CD4-positive, alpha-beta memory T cell (primary cell): ENCODE measurements around the gene MBOAT2. TPM values are rescaled to one million over a fixed set of nuclear protein-coding genes. Genes with fewer than 3 reads are reported as not detected.
"Not testable (repeated sequence)": the region's sequence is repeated elsewhere in the genome, so short reads cannot be mapped to it uniquely, and the experiment has no call there.

Experiments used
- CTCF ChIA-PET: fragments of 350-600 bp; sonication (Branson Sonifier 250); formaldehyde crosslinking; loops from one replicate; lab custom pipeline; 2021; ENCODE audit warnings: inconsistent platforms; ENCODE audit not compliant: partially characterized antibody; lab: Charles Lee
- POLR2A ChIA-PET: fragments of 350-600 bp; sonication (Branson Sonifier 250); formaldehyde crosslinking; loops from one replicate; lab custom pipeline; 2021; ENCODE audit not compliant: partially characterized antibody; lab: Charles Lee
- DNase-seq, 5 donors: peaks; one replicate each; pipeline versions ENCODE4 v3.0.0 to v3.0.0-alpha.2; 2020 to 2022; ENCODE audit warnings: mixed read lengths in 1 of 5
- H3K27ac ChIP-seq: one replicate; pipeline ENCODE4 v1.7.0; 2013; ENCODE audit warnings: low read depth, low read length
- H3K27me3 ChIP-seq: 2 replicates; pipeline ENCODE4 v1.7.0; 2013; ENCODE audit warnings: mild to moderate bottlenecking, low read length, moderate library complexity; ENCODE audit not compliant: insufficient read depth
- H3K36me3 ChIP-seq: 2 replicates; pipeline ENCODE4 v1.7.0; 2013; ENCODE audit warnings: mild to moderate bottlenecking, low read length, moderate library complexity; ENCODE audit not compliant: insufficient read depth
- H3K4me1 ChIP-seq: 2 replicates; pipeline ENCODE4 v1.7.0; 2013; ENCODE audit warnings: mild to moderate bottlenecking, low read length, moderate library complexity; ENCODE audit not compliant: insufficient read depth
- H3K4me3 ChIP-seq, 2 donors: one replicate each; pipeline ENCODE4 v1.7.0; 2013; ENCODE audit warnings: low read length in 2 of 2, mild to moderate bottlenecking in 1 of 2
- H3K9me3 ChIP-seq, 2 donors: one replicate each; pipeline ENCODE4 v1.7.0; 2013; ENCODE audit warnings: low read length in 2 of 2, control low read depth in 1 of 2; ENCODE audit not compliant: control insufficient read depth in 1 of 2
- H3K27ac Mint-ChIP-seq, 7 donors: one replicate each; pipeline ENCODE4 v1.8.0; 2020 to 2021; ENCODE audit warnings: mixed read lengths in 7 of 7, mild to moderate bottlenecking in 6 of 7, inconsistent platforms in 3 of 7, moderate library complexity in 3 of 7
- H3K27me3 Mint-ChIP-seq, 2 donors: one replicate each; pipeline ENCODE4 v1.8.0; 2020 to 2021; ENCODE audit warnings: mixed read lengths in 2 of 2
- H3K36me3 Mint-ChIP-seq, 2 donors: one replicate each; pipeline ENCODE4 v1.8.0; 2020 to 2021; ENCODE audit warnings: mixed read lengths in 2 of 2, inconsistent platforms in 1 of 2, mild to moderate bottlenecking in 1 of 2
- H3K4me1 Mint-ChIP-seq, 4 donors: one replicate each; pipeline ENCODE4 v1.8.0; 2020 to 2021; ENCODE audit warnings: mixed read lengths in 4 of 4, mild to moderate bottlenecking in 1 of 4
- H3K4me3 Mint-ChIP-seq, 8 donors: one replicate each; pipeline ENCODE4 v1.8.0; 2020 to 2021; ENCODE audit warnings: mixed read lengths in 8 of 8, mild to moderate bottlenecking in 7 of 8, moderate library complexity in 6 of 8, inconsistent platforms in 3 of 8
- H3K9me3 Mint-ChIP-seq, 8 donors: one replicate each; pipeline ENCODE4 v1.8.0; 2020 to 2021; ENCODE audit warnings: mixed read lengths in 8 of 8, mild to moderate bottlenecking in 5 of 8, inconsistent platforms in 3 of 8, moderate library complexity in 1 of 8
- intact Hi-C: fragments of 100-400 bp; cut with micrococcal nuclease; formaldehyde crosslinking; loops from one replicate; pipeline ENCODE4 v1.15.1; 2023
- polyA plus RNA-seq, 2 donors: library from polyadenylated mRNA; unstranded; fragments of 300-500 nt; fragmentation: Illumina TruSeq; gene quantifications; one replicate each; pipeline ENCODE4 v1.2.3, GENCODE V29; 2021
- total RNA-seq, 2 experiments: library from RNA; stranded (reverse); gene quantifications; one replicate each; pipeline ENCODE4 v1.2.3, GENCODE V29; 2021

The MBOAT2 gene, protein sequence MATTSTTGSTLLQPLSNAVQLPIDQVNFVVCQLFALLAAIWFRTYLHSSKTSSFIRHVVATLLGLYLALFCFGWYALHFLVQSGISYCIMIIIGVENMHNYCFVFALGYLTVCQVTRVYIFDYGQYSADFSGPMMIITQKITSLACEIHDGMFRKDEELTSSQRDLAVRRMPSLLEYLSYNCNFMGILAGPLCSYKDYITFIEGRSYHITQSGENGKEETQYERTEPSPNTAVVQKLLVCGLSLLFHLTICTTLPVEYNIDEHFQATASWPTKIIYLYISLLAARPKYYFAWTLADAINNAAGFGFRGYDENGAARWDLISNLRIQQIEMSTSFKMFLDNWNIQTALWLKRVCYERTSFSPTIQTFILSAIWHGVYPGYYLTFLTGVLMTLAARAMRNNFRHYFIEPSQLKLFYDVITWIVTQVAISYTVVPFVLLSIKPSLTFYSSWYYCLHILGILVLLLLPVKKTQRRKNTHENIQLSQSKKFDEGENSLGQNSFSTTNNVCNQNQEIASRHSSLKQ
- total RNA-seq (1 to 10 TPM; 1.5 to 2.0 TPM), polyA plus RNA-seq (1 to 10 TPM in 1 of 2 donors, under 1 TPM in 1; 0.20 to 1.9 TPM)

DNA sequence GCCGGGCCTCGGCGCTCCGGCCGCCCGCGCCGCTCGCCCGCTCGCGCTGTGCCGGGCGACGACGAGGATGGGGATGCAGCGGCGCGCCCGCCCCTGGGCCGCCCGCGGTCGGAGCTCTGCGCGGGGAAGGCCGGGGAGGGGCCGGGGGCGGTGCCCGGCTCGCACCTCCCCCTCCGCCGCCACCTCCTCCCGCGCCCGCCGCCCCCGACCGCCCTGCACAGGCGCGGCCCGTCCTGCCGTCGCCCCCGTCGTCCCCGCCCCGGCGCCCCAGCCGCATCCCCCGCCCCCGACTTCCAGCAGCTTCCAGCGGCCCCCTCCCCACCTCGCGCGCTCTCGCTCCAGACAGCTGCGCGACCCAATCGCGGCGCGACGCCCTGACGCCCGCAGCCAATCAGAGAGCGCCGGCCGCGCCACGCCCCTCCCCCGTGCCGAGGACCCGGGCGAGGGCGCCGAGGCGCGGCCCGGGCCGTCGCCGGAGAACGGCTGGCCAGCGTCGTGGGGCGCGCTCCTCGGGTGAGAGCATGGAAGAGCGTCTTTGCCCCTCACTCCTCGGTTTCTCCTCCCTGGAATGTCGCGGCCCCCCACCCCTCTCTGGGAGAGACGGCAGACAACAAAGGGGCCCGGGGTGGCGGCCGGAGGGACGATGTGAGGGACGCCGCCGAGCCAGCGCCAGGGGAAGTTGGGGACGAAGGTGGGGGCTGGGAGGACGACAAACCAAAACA is at the start of gene MBOAT2:
MBOAT2 (minus strand) TSS at position 69 of the 722 bp plus-strand sequence. CDS start 70 bp downstream, outside the sequence.
- Histone ChIP-seq H3K36me3 (no peaks in the 10 kb centered on the region), H3K4me3 (peak within 1 kb of the TSS in 1 of 2 donors; percentile 55), H3K27me3 (no peaks in the 10 kb centered on the region), H3K4me1 (peaks cover 6% of the 10 kb centered on the region), H3K9me3 (no peaks in the 10 kb centered on the region), H3K27ac (peak within 1 kb of the TSS; percentile 31)
- intact Hi-C loops: loop anchor here (5.0 kb wide), 2 partner anchors 166 to 321 kb away; partner anchors contain the start of genes ID2 and KIDINS220
- Mint-ChIP-seq H3K27ac (peak within 1 kb of the TSS; percentile 67 to 82 (median 79)), H3K36me3 (no peaks in the 10 kb centered on the region), H3K27me3 (no peaks in the 10 kb centered on the region), H3K4me1 (peaks cover 10 to 22% (median 14%) of the 10 kb centered on the region in 4 donors), H3K4me3 (peak within 1 kb of the TSS; percentile 83 to 89 (median 87)), H3K9me3 (no peaks in the 10 kb centered on the region)
- CTCF ChIA-PET: no interaction called here
- POLR2A ChIA-PET: interaction anchor here (0.6 to 1.0 kb wide), 2 partner anchors 325 to 420 kb away, joined by 3 read pairs; no protein-coding TSS in a partner anchor
- DNase-seq: peak; percentile 70 to 79 (median 74)

DNA sequence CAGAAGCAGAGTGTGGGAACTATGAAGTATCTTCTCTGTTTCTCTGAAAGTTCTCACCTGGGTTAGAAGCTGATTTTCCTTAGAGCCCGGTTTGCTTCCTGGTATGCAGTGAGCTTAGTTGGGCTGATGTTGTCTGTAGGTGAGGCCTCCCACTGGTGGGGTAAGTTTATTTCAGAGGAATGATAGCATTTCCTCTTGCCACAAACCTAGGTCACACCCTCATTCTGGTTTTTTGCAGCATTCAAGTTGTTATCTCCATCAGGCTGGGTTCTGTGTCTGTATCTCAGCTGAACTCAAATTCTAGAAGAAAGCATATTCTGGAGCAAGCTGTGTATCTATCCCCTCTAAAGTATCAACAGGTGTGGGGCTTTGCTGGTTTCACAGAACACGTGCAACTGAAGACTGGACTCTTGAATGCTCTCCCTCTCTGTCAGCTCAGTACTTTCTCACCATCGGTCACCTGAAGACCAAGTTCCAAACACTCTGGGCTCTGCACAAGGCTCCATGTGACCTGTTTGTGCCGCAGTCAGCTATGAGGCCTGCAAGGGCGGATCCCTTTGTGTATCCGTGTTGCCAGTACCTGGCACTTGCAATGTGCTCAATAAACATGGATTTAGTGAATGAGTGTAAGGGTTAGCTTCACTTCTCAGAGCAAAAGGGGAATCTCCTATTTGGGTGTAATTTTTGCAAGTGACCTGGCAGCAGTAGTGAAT is 49.5 kb upstream of the MBOAT2 start:
- Mint-ChIP-seq H3K27me3 (peaks cover 0 to 4% of the 10 kb centered on the region in 2 donors), H3K27ac (peak overlapping the region in 1 of 7 donors; percentile 47), H3K4me3 (no peak overlapping the region), H3K36me3 (no peaks in the 10 kb centered on the region), H3K4me1 (peaks cover 3 to 10% (median 7%) of the 10 kb centered on the region in 4 donors), H3K9me3 (peaks cover 0 to 4% (median 0%) of the 10 kb centered on the region in 8 donors)
- peaks cover 4% of the 10 kb centered on the region for H3K4me1 ChIP-seq
- DNase-seq: no peak
- no peaks in the 10 kb centered on the region for H3K27me3 ChIP-seq
- intact Hi-C loops: no loop called here
- no peak overlapping the region for H3K27ac ChIP-seq
- no peaks in the 10 kb centered on the region for H3K9me3 ChIP-seq
- H3K4me3 ChIP-seq: no peak overlapping the region
- POLR2A ChIA-PET: no interaction called here
- CTCF ChIA-PET: no interaction called here
- H3K36me3 ChIP-seq: no peaks in the 10 kb centered on the region

DNA sequence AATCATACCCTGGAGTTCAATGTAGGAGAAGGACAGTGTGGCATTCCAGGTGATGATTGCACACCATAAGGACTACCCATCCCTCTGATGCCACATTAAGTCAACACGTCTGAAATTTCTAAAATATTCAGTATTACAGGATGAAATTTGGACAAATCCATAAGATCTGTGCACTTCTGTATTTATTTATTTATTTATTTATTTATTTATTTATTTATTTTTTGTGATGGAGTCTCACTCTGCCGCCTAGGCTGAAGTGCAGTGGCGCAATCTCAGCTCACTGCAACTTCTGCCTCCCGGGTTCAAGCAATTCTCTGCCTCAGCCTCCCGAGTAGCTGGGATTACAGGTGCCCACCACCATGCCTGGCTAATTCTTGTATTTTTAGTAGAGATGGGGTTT is 48.0 kb upstream of the MBOAT2 start:
- H3K4me3 ChIP-seq, POLR2A ChIA-PET, H3K4me1 ChIP-seq, H3K36me3 Mint-ChIP-seq, H3K36me3 ChIP-seq, H3K27me3 ChIP-seq, H3K27me3 Mint-ChIP-seq, H3K9me3 Mint-ChIP-seq, intact Hi-C loops, H3K4me3 Mint-ChIP-seq, H3K27ac Mint-ChIP-seq, DNase-seq, H3K27ac ChIP-seq, H3K9me3 ChIP-seq, CTCF ChIA-PET: not testable (repeated sequence)
- peaks cover 2 to 10% (median 7%) of the 10 kb centered on the region in 4 donors for H3K4me1 Mint-ChIP-seq

DNA sequence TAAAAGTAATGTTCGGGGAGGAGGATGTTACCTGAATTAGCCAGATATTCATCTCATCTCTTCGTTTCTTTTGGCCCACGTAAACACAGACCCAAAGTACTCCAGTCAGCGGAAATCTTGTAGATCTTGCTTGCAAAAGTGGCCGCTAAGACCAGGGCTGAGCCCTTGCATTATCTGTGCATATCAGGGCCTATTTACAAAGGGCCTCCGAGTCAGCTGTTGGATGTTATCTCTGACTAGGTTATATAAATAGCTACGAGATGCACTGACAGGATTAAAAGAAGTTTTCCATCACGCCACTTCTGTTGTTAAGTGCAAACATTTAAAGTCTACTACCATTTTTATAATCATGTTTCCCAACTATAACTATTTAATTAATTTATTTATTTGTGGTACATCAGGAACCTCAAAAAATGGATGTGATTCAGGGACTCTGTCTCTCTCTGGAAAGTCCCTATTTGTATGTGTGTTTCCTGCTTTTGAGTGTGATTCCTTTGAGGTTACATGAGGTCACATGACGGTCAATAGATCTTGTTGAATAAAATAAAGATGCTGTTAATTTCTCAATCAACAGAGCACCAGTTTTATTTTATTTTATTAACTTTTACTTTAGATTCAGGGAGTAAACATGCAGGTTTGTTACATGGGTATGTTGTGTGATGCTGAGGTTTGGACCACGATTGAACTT is 46.8 kb upstream of the MBOAT2 start:
- Mint-ChIP-seq H3K4me3 (no peak overlapping the region), H3K27me3 (peaks cover 0 to 5% of the 10 kb centered on the region in 2 donors), H3K9me3 (peaks cover 0 to 2% (median 0%) of the 10 kb centered on the region in 8 donors), H3K36me3 (no peaks in the 10 kb centered on the region), H3K27ac (peak overlapping the region in 1 of 7 donors; percentile 69), H3K4me1 (peaks cover 0 to 4% (median 2%) of the 10 kb centered on the region in 4 donors)
- intact Hi-C loops: no loop called here
- ChIA-PET POLR2A (no interaction called here), CTCF (no interaction called here)
- Histone ChIP-seq H3K4me1 (no peaks in the 10 kb centered on the region), H3K36me3 (no peaks in the 10 kb centered on the region), H3K27ac (no peak overlapping the region), H3K4me3 (no peak overlapping the region), H3K27me3 (no peaks in the 10 kb centered on the region), H3K9me3 (no peaks in the 10 kb centered on the region)
- peak in 1 of 5 donors; percentile 27 for DNase-seq

DNA sequence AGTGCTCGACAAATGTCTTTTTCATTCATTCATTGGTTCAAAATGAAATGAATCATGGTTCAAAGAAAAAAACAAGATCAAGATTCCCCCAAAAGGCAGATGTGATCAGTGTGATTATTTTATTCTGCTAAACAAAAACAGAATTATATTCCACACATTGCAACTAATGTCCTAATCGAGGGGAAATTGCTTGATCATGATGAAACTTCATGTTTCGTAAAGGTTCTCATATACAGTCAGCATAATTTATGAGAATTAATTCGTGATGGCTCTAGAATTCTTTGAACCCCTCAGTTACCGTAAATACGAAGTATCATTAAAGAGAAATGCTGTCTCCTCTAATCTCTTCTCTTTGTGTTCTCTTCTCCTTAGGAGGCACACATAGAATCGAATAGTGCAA is 42.1 kb upstream of the MBOAT2 start:
- Histone ChIP-seq H3K9me3 (no peaks in the 10 kb centered on the region), H3K4me1 (no peaks in the 10 kb centered on the region), H3K27ac (no peak overlapping the region), H3K4me3 (no peak overlapping the region), H3K27me3 (no peaks in the 10 kb centered on the region), H3K36me3 (no peaks in the 10 kb centered on the region)
- no peak for DNase-seq
- Mint-ChIP-seq H3K27ac (no peak overlapping the region), H3K36me3 (no peaks in the 10 kb centered on the region), H3K4me1 (no peaks in the 10 kb centered on the region), H3K9me3 (peaks cover 0 to 2% (median 0%) of the 10 kb centered on the region in 8 donors), H3K4me3 (no peak overlapping the region), H3K27me3 (peaks cover 0 to 6% of the 10 kb centered on the region in 2 donors)
- CTCF ChIA-PET: no interaction called here
- intact Hi-C loops: no loop called here
- POLR2A ChIA-PET: no interaction called here

DNA sequence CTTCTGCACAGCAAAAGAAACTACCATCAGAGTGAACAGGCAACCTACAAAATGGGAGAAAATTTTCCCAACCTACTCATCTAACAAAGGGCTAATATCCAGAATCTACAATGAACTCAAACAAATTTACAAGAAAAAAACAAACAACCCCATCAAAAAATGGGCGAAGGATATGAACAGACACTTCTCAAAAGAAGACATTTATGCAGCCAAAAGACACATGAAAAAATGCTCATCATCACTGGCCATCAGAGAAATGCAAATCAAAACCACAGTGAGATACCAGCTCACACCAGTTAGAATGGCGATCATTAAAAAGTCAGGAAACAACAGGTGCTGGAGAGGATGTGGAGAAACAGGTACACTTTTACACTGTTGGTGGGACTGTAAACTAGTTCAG is 40.0 kb upstream of the MBOAT2 start:
- H3K27ac ChIP-seq, POLR2A ChIA-PET, H3K27ac Mint-ChIP-seq, H3K36me3 Mint-ChIP-seq, H3K4me1 ChIP-seq, H3K4me3 ChIP-seq, H3K9me3 Mint-ChIP-seq, H3K27me3 ChIP-seq, DNase-seq, CTCF ChIA-PET, H3K36me3 ChIP-seq, H3K27me3 Mint-ChIP-seq, H3K4me1 Mint-ChIP-seq, H3K9me3 ChIP-seq, intact Hi-C loops, H3K4me3 Mint-ChIP-seq: not testable (repeated sequence)
